Left lung (tissue), 10 donors: Measurements from ENCODE around the gene NUMB. TPM values are rescaled to one million over a fixed set of nuclear protein-coding genes. Genes with fewer than 3 reads are reported as not detected.

Experiments used
- ATAC-seq: fragments of 200-7000 bp; cut with Tn5 transposase; one replicate; pipeline ENCODE4 v1.9.1; 2020; ENCODE audit warnings: moderate library complexity
- DNase-seq, 4 donors: peaks; one replicate each; pipeline ENCODE4 v3.0.0-alpha.2; 2013 to 2020
- H3K27ac ChIP-seq, 2 donors: fragments of 200-600 bp; sonication (generic) in 1 of 2; one replicate each; pipeline versions ENCODE4 v1.5.0 to v1.8.0; 2020 to 2021
- H3K27me3 ChIP-seq, 2 donors: fragments of 200-600 bp; sonication (generic) in 1 of 2; one replicate each; pipeline versions ENCODE4 v1.5.0 to v1.8.0; 2020 to 2021
- H3K36me3 ChIP-seq, 2 donors: fragments of 200-600 bp; sonication (generic) in 1 of 2; one replicate each; pipeline versions ENCODE4 v1.5.0 to v1.8.0; 2020 to 2021
- H3K4me1 ChIP-seq, 2 donors: fragments of 200-600 bp; one replicate each; pipeline ENCODE4 v1.8.0; 2021
- H3K4me3 ChIP-seq, 2 donors: fragments of 200-600 bp; sonication (generic) in 1 of 2; one replicate each; pipeline versions ENCODE4 v1.5.0 to v1.8.0; 2020 to 2021; ENCODE audit warnings: mild to moderate bottlenecking in 1 of 2
- H3K9me3 ChIP-seq, 2 donors: fragments of 200-600 bp; sonication (generic) in 1 of 2; one replicate each; pipeline versions ENCODE4 v1.5.0 to v1.8.0; 2020 to 2021
- intact Hi-C, 2 donors: fragments of 100-400 bp; cut with DNase I; formaldehyde crosslinking; loops; one replicate each; pipeline versions ENCODE4 v1.11.2 to v1.14.2; 2022
- polyA plus RNA-seq, 6 donors: library from polyadenylated mRNA; unstranded; fragments of 120-200 nt; gene quantifications; one replicate each; pipeline ENCODE4 v1.2.1, GENCODE V29; 2013; ENCODE audit not compliant: insufficient read length in 6 of 6
- total RNA-seq, 2 donors: library from RNA; stranded (reverse); fragmentation: NEBNext Ultra II Directional; extraction: Animal tissue kit (Norgen Biotek cat#: 25700); gene quantifications; one replicate each; pipeline ENCODE4 v1.2.1, GENCODE V29; 2021
- TF ChIP-seq, protein P1 (sequence below), 2 donors: fragments of 200-600 bp; sonication (generic) in 1 of 2; IDR thresholded peaks; one replicate each; pipeline versions ENCODE4 v1.5.0 to v1.8.0; 2021; ENCODE audit warnings: antibody characterized with exemption in 2 of 2
- donor health status: DM: no; HTN: yes; CAD: no.
- donor health status: DM: no; HTN: no; CAD: no.

The NUMB gene
- total and polyA plus RNA-seq, 8 donors: 91.0 to 121 (median 105) TPM

DNA sequence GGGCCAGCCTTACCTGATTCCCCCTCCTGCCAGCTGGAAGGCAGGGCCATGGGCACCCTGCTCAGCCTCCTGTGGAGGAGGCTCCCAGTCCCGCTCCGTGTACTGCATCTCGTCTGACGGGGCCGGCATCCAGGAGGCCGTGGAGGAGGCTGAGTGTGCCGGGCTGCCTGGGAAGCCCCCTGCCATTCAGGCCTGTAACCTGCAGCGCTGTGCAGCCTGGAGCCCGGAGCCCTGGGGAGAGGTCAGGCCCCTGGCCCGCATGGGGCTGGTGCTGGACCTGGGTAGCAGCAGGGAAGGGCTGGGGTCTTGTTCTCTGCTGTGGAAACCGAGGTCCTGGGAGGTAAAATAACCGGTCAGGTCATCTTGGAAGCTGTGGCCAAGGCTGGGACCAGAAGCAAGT, 204.6 kb downstream of the NUMB start:
- intact Hi-C loops: no loop called here
- DNase-seq (no peak), ATAC-seq (no peak)
- H3K27ac ChIP-seq: no peak overlapping the region
- TF ChIP-seq, protein P1, sequence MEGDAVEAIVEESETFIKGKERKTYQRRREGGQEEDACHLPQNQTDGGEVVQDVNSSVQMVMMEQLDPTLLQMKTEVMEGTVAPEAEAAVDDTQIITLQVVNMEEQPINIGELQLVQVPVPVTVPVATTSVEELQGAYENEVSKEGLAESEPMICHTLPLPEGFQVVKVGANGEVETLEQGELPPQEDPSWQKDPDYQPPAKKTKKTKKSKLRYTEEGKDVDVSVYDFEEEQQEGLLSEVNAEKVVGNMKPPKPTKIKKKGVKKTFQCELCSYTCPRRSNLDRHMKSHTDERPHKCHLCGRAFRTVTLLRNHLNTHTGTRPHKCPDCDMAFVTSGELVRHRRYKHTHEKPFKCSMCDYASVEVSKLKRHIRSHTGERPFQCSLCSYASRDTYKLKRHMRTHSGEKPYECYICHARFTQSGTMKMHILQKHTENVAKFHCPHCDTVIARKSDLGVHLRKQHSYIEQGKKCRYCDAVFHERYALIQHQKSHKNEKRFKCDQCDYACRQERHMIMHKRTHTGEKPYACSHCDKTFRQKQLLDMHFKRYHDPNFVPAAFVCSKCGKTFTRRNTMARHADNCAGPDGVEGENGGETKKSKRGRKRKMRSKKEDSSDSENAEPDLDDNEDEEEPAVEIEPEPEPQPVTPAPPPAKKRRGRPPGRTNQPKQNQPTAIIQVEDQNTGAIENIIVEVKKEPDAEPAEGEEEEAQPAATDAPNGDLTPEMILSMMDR (IDR thresholded peaks at IDR 0.05): no peak
- H3K9me3 ChIP-seq: no peaks in the 10 kb centered on the region
- no peak overlapping the region for H3K4me3 ChIP-seq
- no peaks in the 10 kb centered on the region for H3K27me3 ChIP-seq
- H3K4me1 ChIP-seq: no peaks in the 10 kb centered on the region
- no peaks in the 10 kb centered on the region for H3K36me3 ChIP-seq

GRCh38 chr14:73253323-73253610, 205.1 kb downstream of the NUMB start:
- DNase-seq (no peak), ATAC-seq (no peak)
- intact Hi-C loops: no loop called here
- H3K9me3 ChIP-seq: no peaks in the 10 kb centered on the region
- H3K27ac ChIP-seq: no peak overlapping the region
- TF ChIP-seq, protein P1 (IDR thresholded peaks at IDR 0.05): no peak
- no peaks in the 10 kb centered on the region for H3K27me3 ChIP-seq
- no peaks in the 10 kb centered on the region for H3K36me3 ChIP-seq
- no peaks in the 10 kb centered on the region for H3K4me1 ChIP-seq
- no peak overlapping the region for H3K4me3 ChIP-seq

DNA sequence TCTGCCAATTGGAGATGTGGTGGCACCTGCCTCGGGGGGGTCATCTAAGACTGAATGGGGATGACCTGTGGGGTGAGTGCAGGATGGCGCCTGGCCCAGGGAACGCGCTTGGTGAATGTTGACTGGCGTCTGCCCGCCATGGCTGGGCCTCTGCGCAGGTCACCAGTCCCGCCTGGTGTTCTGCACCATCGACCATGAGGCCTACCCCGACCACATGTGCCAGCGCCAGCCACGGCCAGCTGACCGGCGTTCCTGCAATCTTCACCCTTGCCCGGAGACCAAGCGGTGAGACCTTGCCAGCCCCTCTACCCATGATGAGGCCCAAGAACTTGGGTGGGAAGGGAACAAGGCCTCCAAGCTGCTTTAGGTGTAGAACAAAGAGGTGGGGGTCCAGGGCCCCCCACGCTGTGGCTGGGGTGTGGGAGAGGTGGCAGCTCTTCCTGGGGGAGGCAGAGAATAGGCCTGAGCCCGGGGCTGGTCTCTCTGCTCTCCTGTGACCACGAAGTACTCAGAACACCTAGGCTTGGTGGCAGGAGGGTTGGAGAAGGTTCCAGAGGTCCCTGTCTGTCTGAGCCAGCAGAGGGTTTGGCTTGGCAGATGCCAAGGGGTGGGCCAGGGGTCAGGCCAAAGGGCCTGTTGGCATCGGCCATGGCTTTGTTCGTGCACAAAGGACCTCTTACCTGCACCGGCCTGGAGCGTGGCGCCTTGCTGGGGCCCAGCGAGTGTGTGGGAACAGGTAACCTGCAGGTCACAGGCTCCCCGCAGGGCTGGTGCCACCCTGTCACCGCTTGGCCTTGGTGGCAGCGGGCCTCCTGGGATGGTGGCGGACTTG, 205.6 kb downstream of the NUMB start:
- no peak for ATAC-seq
- H3K4me1 ChIP-seq: no peaks in the 10 kb centered on the region

DNA sequence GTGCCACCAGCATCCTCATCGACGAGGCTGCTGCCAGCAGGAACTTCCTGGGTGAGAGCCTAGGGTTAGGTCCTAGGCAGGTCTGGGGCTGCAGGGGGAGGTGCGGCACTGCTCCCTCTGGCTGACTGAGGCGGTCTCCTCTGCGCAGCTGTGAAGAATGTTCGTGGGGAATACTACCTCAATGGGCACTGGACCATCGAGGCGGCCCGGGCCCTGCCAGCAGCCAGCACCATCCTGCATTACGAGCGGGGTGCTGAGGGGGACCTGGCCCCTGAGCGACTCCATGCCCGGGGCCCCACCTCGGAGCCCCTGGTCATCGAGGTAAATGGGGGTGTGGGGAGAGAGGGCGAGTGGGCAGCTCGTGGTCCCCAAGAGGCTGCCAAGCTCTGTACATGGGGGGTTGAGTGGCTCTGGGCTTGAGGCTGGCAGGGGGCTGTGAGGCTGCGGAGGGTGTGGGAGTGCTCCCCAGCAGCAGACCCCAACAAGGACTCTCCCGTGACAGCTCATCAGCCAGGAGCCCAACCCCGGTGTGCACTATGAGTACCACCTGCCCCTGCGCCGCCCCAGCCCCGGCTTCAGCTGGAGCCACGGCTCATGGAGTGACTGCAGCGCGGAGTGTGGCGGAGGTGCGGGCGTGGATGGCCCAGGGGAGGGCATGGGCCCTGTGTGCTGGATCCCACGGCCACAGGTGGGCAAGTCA, 206.7 kb downstream of the NUMB start:
- intact Hi-C loops: no loop called here
- Histone ChIP-seq H3K36me3 (no peaks in the 10 kb centered on the region), H3K9me3 (no peaks in the 10 kb centered on the region), H3K4me3 (no peak overlapping the region), H3K27me3 (no peaks in the 10 kb centered on the region), H3K27ac (no peak overlapping the region), H3K4me1 (no peaks in the 10 kb centered on the region)
- ATAC-seq (no peak), DNase-seq (peak in 1 of 4 donors; percentile 25)
- TF ChIP-seq, protein P1 (IDR thresholded peaks at IDR 0.05): no peak

More for the DNA sequence above, 205.6 kb downstream of the NUMB start:
- H3K36me3 ChIP-seq: no peaks in the 10 kb centered on the region
- H3K9me3 ChIP-seq: no peaks in the 10 kb centered on the region
- H3K4me3 ChIP-seq: no peak overlapping the region
- intact Hi-C loops: no loop called here
- TF ChIP-seq, protein P1 (IDR thresholded peaks at IDR 0.05): no peak
- H3K27me3 ChIP-seq: no peaks in the 10 kb centered on the region
- no peak for DNase-seq
- no peak overlapping the region for H3K27ac ChIP-seq

GRCh38 chr14:73250781-73251500, 207.4 kb downstream of the NUMB start:
- TF ChIP-seq, protein P1 (IDR thresholded peaks at IDR 0.05): no peak
- DNase-seq: peak in 1 of 4 donors; percentile 33
- no peaks in the 10 kb centered on the region for H3K36me3 ChIP-seq
- H3K4me3 ChIP-seq: no peak overlapping the region
- H3K27ac ChIP-seq: no peak overlapping the region
- H3K27me3 ChIP-seq: peaks cover 0 to 4% of the 10 kb centered on the region in 2 donors
- no peaks in the 10 kb centered on the region for H3K4me1 ChIP-seq
- no peaks in the 10 kb centered on the region for H3K9me3 ChIP-seq
- ATAC-seq: no peak
- intact Hi-C loops: no loop called here
